ENCODE measurements around the gene KCNQ4. TPM values are rescaled to one million over a fixed set of nuclear protein-coding genes. Genes with fewer than 3 reads are reported as not detected.

Gene KCNQ4
- total and polyA plus RNA-seq, 2 experiments from 2014 or later = 0.13 to 3.7 TPM

DNA sequence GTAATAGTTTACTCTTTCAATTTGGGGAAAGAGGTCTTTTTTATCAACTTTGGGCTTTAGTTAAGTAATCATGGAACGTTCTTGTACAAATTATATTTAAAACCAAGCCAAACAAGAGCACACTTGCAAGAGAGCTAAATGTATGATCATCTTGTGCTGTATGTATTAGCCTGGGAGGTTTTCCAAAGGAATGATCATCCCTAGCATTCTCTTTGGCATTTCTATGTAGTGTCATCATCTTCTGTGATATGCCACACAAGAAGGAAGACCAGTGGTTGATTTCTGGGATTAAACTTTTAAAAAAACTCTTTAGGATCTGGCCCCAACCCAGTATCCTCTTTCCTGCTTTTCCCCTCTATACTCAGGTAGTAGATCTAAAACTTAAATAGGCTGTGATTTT, 38.4 kb upstream of the KCNQ4 start:
- no peaks in the 10 kb centered on the region for H3K9me3 ChIP-seq (ENCODE audit: low read depth)
- no peak overlapping the region for H3K27ac ChIP-seq
- TF ChIP-seq, protein P1, sequence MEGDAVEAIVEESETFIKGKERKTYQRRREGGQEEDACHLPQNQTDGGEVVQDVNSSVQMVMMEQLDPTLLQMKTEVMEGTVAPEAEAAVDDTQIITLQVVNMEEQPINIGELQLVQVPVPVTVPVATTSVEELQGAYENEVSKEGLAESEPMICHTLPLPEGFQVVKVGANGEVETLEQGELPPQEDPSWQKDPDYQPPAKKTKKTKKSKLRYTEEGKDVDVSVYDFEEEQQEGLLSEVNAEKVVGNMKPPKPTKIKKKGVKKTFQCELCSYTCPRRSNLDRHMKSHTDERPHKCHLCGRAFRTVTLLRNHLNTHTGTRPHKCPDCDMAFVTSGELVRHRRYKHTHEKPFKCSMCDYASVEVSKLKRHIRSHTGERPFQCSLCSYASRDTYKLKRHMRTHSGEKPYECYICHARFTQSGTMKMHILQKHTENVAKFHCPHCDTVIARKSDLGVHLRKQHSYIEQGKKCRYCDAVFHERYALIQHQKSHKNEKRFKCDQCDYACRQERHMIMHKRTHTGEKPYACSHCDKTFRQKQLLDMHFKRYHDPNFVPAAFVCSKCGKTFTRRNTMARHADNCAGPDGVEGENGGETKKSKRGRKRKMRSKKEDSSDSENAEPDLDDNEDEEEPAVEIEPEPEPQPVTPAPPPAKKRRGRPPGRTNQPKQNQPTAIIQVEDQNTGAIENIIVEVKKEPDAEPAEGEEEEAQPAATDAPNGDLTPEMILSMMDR (IDR thresholded peaks at IDR 0.05; ENCODE audit: low read depth, low read length) = no peak
- peaks cover 53% of the 10 kb centered on the region for H3K36me3 ChIP-seq
- H3K4me1 ChIP-seq (ENCODE audit: low read depth) = peaks cover 3% of the 10 kb centered on the region
- H3K4me3 ChIP-seq = no peak overlapping the region
- H3K27me3 ChIP-seq = no peaks in the 10 kb centered on the region
- DNase-seq (ENCODE audit: low read depth in 1 of 2, low spot score in 1 of 2) = peak in 1 of 2 donors; percentile 18

- H3K36me3 ChIP-seq = peaks cover 49% of the 10 kb centered on the region
- TF ChIP-seq, protein P1 (IDR thresholded peaks at IDR 0.05; ENCODE audit: low read depth, low read length) = no peak
Observed at GRCh38 chr1:40746344-40747090, 37.1 kb upstream of the KCNQ4 start.

GRCh38 chr1:40748841-40749718, 34.5 kb upstream of the KCNQ4 start:
- no peak for DNase-seq (ENCODE audit: low read depth in 1 of 2, low spot score in 1 of 2)
- Histone ChIP-seq H3K27me3 (no peaks in the 10 kb centered on the region), H3K4me3 (no peak overlapping the region), H3K9me3 (ENCODE audit: low read depth) (no peaks in the 10 kb centered on the region), H3K36me3 (peaks cover 55% of the 10 kb centered on the region), H3K4me1 (ENCODE audit: low read depth) (no peaks in the 10 kb centered on the region), H3K27ac (no peak overlapping the region)
- TF ChIP-seq, protein P1 (IDR thresholded peaks at IDR 0.05; ENCODE audit: low read depth, low read length) = no peak

More at GRCh38 chr1:40746344-40747090, 37.1 kb upstream of the KCNQ4 start:
- no peak for DNase-seq (ENCODE audit: low read depth in 1 of 2, low spot score in 1 of 2)
- Histone ChIP-seq H3K9me3 (ENCODE audit: low read depth) (no peaks in the 10 kb centered on the region), H3K4me1 (ENCODE audit: low read depth) (peaks cover 3% of the 10 kb centered on the region), H3K4me3 (no peak overlapping the region), H3K27ac (no peak overlapping the region), H3K27me3 (no peaks in the 10 kb centered on the region)

DNA sequence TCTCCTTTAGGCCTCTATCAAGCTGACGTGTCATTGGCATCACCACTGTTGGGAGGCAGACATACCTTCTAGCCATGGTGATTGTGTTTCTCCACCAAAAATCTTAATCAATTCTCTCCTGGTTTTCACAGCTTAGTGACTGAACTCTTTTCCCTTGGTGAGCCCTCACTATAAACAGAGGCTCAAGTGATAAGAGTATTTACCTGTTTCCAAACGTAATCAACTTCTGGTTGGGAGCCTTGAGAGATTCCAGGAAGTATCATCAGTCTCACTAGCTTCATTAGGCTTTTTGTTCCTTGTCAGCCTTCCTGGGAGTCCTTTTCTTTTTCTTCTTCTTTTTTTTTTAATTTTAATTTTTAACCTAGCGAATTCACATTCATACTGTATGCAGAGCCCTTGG, 33.8 kb upstream of the KCNQ4 start:
- H3K9me3 ChIP-seq (ENCODE audit: low read depth) = no peaks in the 10 kb centered on the region
- no peaks in the 10 kb centered on the region for H3K27me3 ChIP-seq
- no peak overlapping the region for H3K27ac ChIP-seq
- no peaks in the 10 kb centered on the region for H3K4me1 ChIP-seq (ENCODE audit: low read depth)
- peaks cover 62% of the 10 kb centered on the region for H3K36me3 ChIP-seq
- no peak overlapping the region for H3K4me3 ChIP-seq
- TF ChIP-seq, protein P1 (IDR thresholded peaks at IDR 0.05; ENCODE audit: low read depth, low read length) = no peak
- DNase-seq (ENCODE audit: low read depth in 1 of 2, low spot score in 1 of 2) = no peak

DNA sequence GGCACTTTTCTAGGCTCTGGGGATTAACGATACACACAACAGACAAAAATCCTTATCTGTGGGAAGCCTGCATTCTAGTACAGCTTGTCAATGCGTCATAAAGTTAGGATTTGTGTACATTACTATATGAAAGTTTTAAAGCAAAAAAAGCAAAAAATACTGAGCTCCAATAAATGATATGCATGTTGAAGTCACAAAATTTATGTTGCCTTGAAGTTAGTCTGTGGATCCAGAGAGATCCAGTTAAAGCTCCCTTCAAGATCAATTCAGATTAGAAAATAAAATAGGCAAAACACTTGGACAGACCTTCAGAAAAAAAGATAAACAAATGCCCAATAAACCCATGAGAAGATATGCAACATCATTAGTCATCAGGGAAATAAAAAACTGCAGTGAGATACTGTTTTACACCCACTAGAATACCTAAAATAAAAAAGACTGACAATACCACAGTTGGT, 33.1 kb upstream of the KCNQ4 start:
- peaks cover 69% of the 10 kb centered on the region for H3K36me3 ChIP-seq
- no peak overlapping the region for H3K4me3 ChIP-seq

More for the DNA sequence above, 33.1 kb upstream of the KCNQ4 start:
- no peaks in the 10 kb centered on the region for H3K9me3 ChIP-seq (ENCODE audit: low read depth)
- H3K27me3 ChIP-seq = no peaks in the 10 kb centered on the region
- no peaks in the 10 kb centered on the region for H3K4me1 ChIP-seq (ENCODE audit: low read depth)
- H3K27ac ChIP-seq = no peak overlapping the region
- no peak for DNase-seq (ENCODE audit: low read depth in 1 of 2, low spot score in 1 of 2)
- TF ChIP-seq, protein P1 (IDR thresholded peaks at IDR 0.05; ENCODE audit: low read depth, low read length) = no peak

Data from cardiac muscle cell (in vitro differentiated cells and primary cell).